HEK293 (cell line): ENCODE results near the gene TPCN2.

ENCODE experiments used
- CTCF ChIA-PET: fragments of 350-600 bp; formaldehyde crosslinking; extraction: SDS; loops from one replicate; lab custom pipeline; 2021; ENCODE audit warnings: antibody characterized with exemption; lab: Yijun Ruan, JAX
- POLR2A ChIA-PET: fragments of 300-600 bp; formaldehyde crosslinking; extraction: SDS; loops from one replicate; lab custom pipeline; 2020; ENCODE audit warnings: antibody characterized with exemption, inconsistent platforms; lab: Yijun Ruan, JAX
- H3K27ac ChIP-seq: fragments of 200-500 bp; sonication (Bioruptor generic); 2 replicates; pipeline ENCODE4 v1.5.1; 2014; ENCODE audit warnings: low read depth, low read length, control low read depth, inconsistent platforms; ENCODE audit errors: extremely low read depth
- H3K36me3 ChIP-seq, 2 experiments: fragments of 200-500 bp in 1 of 2; sonication (Bioruptor generic) in 1 of 2; 1 replicate in 1 of 2; 2 replicates in 1 of 2; pipeline ENCODE4 v1.5.1; 2014 to 2017; ENCODE audit warnings: inconsistent platforms in 2 of 2, low read length in 2 of 2; ENCODE audit not compliant: control insufficient read depth in 2 of 2, insufficient read depth in 1 of 2
- H3K4me1 ChIP-seq: fragments of 200-500 bp; sonication (Bioruptor generic); 2 replicates; pipeline ENCODE4 v1.5.1; 2014; ENCODE audit warnings: mild to moderate bottlenecking, low read length, inconsistent platforms; ENCODE audit not compliant: control insufficient read depth, insufficient read depth
- H3K4me3 ChIP-seq: 2 replicates; pipeline ENCODE4 v1.5.1; 2011; ENCODE audit warnings: low read depth, mild to moderate bottlenecking, control low read depth, low read length, moderate library complexity
- H3K9me3 ChIP-seq: fragments of 200-500 bp; sonication (Bioruptor generic); 2 replicates; pipeline ENCODE4 v1.5.1; 2014; ENCODE audit warnings: low read depth, low read length, inconsistent platforms; ENCODE audit not compliant: control insufficient read depth, insufficient read depth
- GLIS1 ChIP-seq: fragments of 450-650 bp; formaldehyde crosslinking; IDR thresholded peaks from 2 replicates; pipeline ENCODE4 v1.5.1; 2016; ENCODE audit warnings: missing biosample characterization, missing genetic modification characterization
- SCRT2 ChIP-seq: fragments of 450-650 bp; formaldehyde crosslinking; IDR thresholded peaks from 2 replicates; pipeline ENCODE4 v1.5.1; 2016; ENCODE audit warnings: missing biosample characterization, missing genetic modification characterization
- ZBTB17 ChIP-seq: fragments of 450-650 bp; formaldehyde crosslinking; IDR thresholded peaks from 2 replicates; pipeline ENCODE4 v1.5.1; 2016; ENCODE audit warnings: missing biosample characterization, missing genetic modification characterization
- ZBTB8A ChIP-seq: fragments of 450-650 bp; formaldehyde crosslinking; IDR thresholded peaks from 2 replicates; pipeline ENCODE4 v1.5.1; 2016; ENCODE audit warnings: missing biosample characterization, missing genetic modification characterization
- ZEB2 ChIP-seq: fragments of 450-650 bp; formaldehyde crosslinking; IDR thresholded peaks from 2 replicates; pipeline ENCODE4 v1.5.1; 2016; ENCODE audit warnings: missing biosample characterization, missing genetic modification characterization
- ZIC2 ChIP-seq: fragments of 450-650 bp; formaldehyde crosslinking; IDR thresholded peaks from 2 replicates; pipeline ENCODE4 v1.5.1; 2016; ENCODE audit warnings: missing biosample characterization, missing genetic modification characterization
- ZNF138 ChIP-seq: fragments of 450-650 bp; formaldehyde crosslinking; IDR thresholded peaks from 2 replicates; pipeline ENCODE4 v1.5.1; 2016; ENCODE audit warnings: missing biosample characterization, missing genetic modification characterization, borderline replicate concordance
- ZNF24 ChIP-seq: fragments of 450-650 bp; formaldehyde crosslinking; IDR thresholded peaks from 2 replicates; pipeline ENCODE4 v1.5.1; 2016; ENCODE audit warnings: missing biosample characterization, missing genetic modification characterization
- ZNF501 ChIP-seq: fragments of 450-650 bp; formaldehyde crosslinking; IDR thresholded peaks from 2 replicates; pipeline ENCODE4 v1.5.1; 2016; ENCODE audit warnings: missing biosample characterization, missing genetic modification characterization
- ZNF654 ChIP-seq: fragments of 450-650 bp; formaldehyde crosslinking; IDR thresholded peaks from 2 replicates; pipeline ENCODE4 v1.5.1; 2016; ENCODE audit warnings: low read depth, missing biosample characterization, missing genetic modification characterization
- TF ChIP-seq, protein P1 (sequence below): fragments of 450-650 bp; formaldehyde crosslinking; IDR thresholded peaks from 2 replicates; pipeline ENCODE4 v1.5.1; 2016; ENCODE audit warnings: missing biosample characterization, missing genetic modification characterization, low read depth
- TF ChIP-seq, protein P2 (sequence below): fragments of 450-650 bp; formaldehyde crosslinking; IDR thresholded peaks from 2 replicates; pipeline ENCODE4 v1.5.1; 2016; ENCODE audit warnings: missing biosample characterization, missing genetic modification characterization
- TF ChIP-seq, protein P3 (sequence below): fragments of 450-650 bp; formaldehyde crosslinking; IDR thresholded peaks from 2 replicates; pipeline ENCODE4 v1.5.1; 2017; ENCODE audit warnings: missing biosample characterization, missing genetic modification characterization
- TF ChIP-seq, protein P4 (sequence below): fragments of 450-650 bp; formaldehyde crosslinking; IDR thresholded peaks from 2 replicates; pipeline ENCODE4 v1.5.1; 2016; ENCODE audit warnings: missing biosample characterization, missing genetic modification characterization
- TF ChIP-seq, protein P5 (sequence below): IDR thresholded peaks from 2 replicates; pipeline ENCODE4 v1.6.1; 2011; ENCODE audit warnings: mild to moderate bottlenecking, low read depth, low read length, borderline replicate concordance
- TF ChIP-seq, protein P6 (sequence below): fragments of 450-650 bp; formaldehyde crosslinking; IDR thresholded peaks from 2 replicates; pipeline ENCODE4 v1.5.1; 2016; ENCODE audit warnings: missing biosample characterization, missing genetic modification characterization
- TF ChIP-seq, protein P7 (sequence below): fragments of 450-650 bp; formaldehyde crosslinking; IDR thresholded peaks from 2 replicates; pipeline ENCODE4 v1.5.1; 2016; ENCODE audit warnings: missing biosample characterization, missing genetic modification characterization
- TF ChIP-seq, protein P8 (sequence below): fragments of 450-650 bp; formaldehyde crosslinking; IDR thresholded peaks from 2 replicates; pipeline ENCODE4 v1.5.1; 2016; ENCODE audit warnings: missing biosample characterization, missing genetic modification characterization
- TF ChIP-seq, protein P9 (sequence below): sonication (generic); formaldehyde crosslinking; IDR thresholded peaks from 2 replicates; pipeline ENCODE4 v1.8.1; 2022; ENCODE audit warnings: mild to moderate bottlenecking, moderate library complexity, missing genetic modification reagents

Gene TPCN2

DNA sequence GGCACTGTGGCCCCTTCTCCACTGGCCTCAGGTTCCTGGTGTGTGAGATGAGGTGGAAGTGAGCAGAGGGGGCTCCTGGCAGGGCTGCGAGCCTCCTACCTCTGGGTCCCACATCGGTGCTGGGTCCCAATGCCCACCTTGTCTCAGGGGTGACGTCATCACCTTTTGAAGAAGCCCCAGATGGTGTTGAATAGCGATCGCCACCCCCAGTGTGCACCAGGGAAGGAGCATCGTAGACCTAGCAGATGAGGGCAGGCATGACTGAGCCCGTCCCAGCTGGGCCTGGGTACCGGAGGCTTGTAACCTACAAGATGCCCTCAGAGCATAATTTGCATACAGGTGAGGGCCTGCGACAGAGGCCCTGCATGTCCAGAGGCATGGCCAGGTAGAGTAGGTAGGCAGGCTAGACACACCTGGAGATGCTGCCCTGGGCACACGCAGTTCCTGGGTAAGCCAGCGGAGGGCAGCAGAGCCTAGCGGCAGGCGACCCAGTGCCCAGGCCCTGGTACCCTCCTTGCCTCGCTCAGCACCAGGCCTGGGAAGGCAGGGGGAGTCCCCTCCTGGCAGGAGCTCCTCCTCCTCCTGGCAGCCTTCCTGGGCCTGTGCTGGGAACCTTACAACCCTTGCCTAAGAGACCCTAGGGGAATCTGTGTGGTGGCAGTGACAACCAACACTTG lies 52.5 kb downstream of the TPCN2 start:
- ChIA-PET POLR2A (interaction anchor here (0.6 to 1.0 kb wide), 2 partner anchors 52 to 541 kb away, joined by 5 read pairs; no protein-coding TSS in a partner anchor), CTCF (interaction anchor here (0.5 to 5.7 kb wide), 29 partner anchors 10 to 1098 kb away, joined by 3 to 54 read pairs (median 4); partner anchors contain the start of gene MYEOV)
- no peaks in the 10 kb centered on the region for H3K9me3 ChIP-seq
- TF ChIP-seq, protein P1, sequence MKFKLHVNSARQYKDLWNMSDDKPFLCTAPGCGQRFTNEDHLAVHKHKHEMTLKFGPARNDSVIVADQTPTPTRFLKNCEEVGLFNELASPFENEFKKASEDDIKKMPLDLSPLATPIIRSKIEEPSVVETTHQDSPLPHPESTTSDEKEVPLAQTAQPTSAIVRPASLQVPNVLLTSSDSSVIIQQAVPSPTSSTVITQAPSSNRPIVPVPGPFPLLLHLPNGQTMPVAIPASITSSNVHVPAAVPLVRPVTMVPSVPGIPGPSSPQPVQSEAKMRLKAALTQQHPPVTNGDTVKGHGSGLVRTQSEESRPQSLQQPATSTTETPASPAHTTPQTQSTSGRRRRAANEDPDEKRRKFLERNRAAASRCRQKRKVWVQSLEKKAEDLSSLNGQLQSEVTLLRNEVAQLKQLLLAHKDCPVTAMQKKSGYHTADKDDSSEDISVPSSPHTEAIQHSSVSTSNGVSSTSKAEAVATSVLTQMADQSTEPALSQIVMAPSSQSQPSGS (tag by site-specific recombination) = peak; percentile 81
- TF ChIP-seq, protein P2, sequence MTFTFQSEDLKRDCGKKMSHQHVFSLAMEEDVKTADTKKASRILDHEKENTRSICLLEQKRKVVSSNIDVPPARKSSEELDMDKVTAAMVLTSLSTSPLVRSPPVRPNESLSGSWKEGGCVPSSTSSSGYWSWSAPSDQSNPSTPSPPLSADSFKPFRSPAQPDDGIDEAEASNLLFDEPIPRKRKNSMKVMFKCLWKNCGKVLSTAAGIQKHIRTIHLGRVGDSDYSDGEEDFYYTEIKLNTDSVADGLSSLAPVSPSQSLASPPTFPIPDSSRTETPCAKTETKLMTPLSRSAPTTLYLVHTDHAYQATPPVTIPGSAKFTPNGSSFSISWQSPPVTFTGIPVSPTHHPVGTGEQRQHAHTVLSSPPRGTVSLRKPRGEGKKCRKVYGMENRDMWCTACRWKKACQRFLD (tag by site-specific recombination) = no peak
- TF ChIP-seq ZNF24 (tag by site-specific recombination) (no peak), ZIC2 (tag by site-specific recombination) (peak; percentile 32; the same call in 1 of the 2 replicates), ZBTB8A (tag by site-specific recombination) (no peak), ZEB2 (peak; percentile 88), ZNF138 (tag by site-specific recombination) (no peak), ZNF654 (peak; percentile 71), SCRT2 (tag by site-specific recombination) (peak; percentile 77), GLIS1 (tag by site-specific recombination) (peak; percentile 20; the same call in 1 of the 2 replicates), ZBTB17 (no peak), ZNF501 (tag by site-specific recombination) (0 out of 2 replicates have a peak, but pooled peaks have one; percentile 45)
- TF ChIP-seq, protein P3, sequence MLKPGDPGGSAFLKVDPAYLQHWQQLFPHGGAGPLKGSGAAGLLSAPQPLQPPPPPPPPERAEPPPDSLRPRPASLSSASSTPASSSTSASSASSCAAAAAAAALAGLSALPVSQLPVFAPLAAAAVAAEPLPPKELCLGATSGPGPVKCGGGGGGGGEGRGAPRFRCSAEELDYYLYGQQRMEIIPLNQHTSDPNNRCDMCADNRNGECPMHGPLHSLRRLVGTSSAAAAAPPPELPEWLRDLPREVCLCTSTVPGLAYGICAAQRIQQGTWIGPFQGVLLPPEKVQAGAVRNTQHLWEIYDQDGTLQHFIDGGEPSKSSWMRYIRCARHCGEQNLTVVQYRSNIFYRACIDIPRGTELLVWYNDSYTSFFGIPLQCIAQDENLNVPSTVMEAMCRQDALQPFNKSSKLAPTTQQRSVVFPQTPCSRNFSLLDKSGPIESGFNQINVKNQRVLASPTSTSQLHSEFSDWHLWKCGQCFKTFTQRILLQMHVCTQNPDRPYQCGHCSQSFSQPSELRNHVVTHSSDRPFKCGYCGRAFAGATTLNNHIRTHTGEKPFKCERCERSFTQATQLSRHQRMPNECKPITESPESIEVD (tag by site-specific recombination) = no peak
- TF ChIP-seq, protein P4, sequence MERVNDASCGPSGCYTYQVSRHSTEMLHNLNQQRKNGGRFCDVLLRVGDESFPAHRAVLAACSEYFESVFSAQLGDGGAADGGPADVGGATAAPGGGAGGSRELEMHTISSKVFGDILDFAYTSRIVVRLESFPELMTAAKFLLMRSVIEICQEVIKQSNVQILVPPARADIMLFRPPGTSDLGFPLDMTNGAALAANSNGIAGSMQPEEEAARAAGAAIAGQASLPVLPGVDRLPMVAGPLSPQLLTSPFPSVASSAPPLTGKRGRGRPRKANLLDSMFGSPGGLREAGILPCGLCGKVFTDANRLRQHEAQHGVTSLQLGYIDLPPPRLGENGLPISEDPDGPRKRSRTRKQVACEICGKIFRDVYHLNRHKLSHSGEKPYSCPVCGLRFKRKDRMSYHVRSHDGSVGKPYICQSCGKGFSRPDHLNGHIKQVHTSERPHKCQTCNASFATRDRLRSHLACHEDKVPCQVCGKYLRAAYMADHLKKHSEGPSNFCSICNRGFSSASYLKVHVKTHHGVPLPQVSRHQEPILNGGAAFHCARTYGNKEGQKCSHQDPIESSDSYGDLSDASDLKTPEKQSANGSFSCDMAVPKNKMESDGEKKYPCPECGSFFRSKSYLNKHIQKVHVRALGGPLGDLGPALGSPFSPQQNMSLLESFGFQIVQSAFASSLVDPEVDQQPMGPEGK (tag by site-specific recombination) = 0 out of 2 replicates have a peak, but pooled peaks have one; percentile 35
- TF ChIP-seq, protein P5, sequence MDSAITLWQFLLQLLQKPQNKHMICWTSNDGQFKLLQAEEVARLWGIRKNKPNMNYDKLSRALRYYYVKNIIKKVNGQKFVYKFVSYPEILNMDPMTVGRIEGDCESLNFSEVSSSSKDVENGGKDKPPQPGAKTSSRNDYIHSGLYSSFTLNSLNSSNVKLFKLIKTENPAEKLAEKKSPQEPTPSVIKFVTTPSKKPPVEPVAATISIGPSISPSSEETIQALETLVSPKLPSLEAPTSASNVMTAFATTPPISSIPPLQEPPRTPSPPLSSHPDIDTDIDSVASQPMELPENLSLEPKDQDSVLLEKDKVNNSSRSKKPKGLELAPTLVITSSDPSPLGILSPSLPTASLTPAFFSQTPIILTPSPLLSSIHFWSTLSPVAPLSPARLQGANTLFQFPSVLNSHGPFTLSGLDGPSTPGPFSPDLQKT = no peak
- TF ChIP-seq, protein P6, sequence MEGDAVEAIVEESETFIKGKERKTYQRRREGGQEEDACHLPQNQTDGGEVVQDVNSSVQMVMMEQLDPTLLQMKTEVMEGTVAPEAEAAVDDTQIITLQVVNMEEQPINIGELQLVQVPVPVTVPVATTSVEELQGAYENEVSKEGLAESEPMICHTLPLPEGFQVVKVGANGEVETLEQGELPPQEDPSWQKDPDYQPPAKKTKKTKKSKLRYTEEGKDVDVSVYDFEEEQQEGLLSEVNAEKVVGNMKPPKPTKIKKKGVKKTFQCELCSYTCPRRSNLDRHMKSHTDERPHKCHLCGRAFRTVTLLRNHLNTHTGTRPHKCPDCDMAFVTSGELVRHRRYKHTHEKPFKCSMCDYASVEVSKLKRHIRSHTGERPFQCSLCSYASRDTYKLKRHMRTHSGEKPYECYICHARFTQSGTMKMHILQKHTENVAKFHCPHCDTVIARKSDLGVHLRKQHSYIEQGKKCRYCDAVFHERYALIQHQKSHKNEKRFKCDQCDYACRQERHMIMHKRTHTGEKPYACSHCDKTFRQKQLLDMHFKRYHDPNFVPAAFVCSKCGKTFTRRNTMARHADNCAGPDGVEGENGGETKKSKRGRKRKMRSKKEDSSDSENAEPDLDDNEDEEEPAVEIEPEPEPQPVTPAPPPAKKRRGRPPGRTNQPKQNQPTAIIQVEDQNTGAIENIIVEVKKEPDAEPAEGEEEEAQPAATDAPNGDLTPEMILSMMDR (tag by site-specific recombination) = peak; percentile 86
- TF ChIP-seq, protein P7, sequence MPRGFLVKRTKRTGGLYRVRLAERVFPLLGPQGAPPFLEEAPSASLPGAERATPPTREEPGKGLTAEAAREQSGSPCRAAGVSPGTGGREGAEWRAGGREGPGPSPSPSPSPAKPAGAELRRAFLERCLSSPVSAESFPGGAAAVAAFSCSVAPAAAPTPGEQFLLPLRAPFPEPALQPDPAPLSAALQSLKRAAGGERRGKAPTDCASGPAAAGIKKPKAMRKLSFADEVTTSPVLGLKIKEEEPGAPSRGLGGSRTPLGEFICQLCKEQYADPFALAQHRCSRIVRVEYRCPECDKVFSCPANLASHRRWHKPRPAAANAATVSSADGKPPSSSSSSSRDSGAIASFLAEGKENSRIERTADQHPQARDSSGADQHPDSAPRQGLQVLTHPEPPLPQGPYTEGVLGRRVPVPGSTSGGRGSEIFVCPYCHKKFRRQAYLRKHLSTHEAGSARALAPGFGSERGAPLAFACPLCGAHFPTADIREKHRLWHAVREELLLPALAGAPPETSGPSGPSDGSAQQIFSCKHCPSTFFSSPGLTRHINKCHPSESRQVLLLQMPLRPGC (tag by site-specific recombination) = no peak
- TF ChIP-seq, protein P8, sequence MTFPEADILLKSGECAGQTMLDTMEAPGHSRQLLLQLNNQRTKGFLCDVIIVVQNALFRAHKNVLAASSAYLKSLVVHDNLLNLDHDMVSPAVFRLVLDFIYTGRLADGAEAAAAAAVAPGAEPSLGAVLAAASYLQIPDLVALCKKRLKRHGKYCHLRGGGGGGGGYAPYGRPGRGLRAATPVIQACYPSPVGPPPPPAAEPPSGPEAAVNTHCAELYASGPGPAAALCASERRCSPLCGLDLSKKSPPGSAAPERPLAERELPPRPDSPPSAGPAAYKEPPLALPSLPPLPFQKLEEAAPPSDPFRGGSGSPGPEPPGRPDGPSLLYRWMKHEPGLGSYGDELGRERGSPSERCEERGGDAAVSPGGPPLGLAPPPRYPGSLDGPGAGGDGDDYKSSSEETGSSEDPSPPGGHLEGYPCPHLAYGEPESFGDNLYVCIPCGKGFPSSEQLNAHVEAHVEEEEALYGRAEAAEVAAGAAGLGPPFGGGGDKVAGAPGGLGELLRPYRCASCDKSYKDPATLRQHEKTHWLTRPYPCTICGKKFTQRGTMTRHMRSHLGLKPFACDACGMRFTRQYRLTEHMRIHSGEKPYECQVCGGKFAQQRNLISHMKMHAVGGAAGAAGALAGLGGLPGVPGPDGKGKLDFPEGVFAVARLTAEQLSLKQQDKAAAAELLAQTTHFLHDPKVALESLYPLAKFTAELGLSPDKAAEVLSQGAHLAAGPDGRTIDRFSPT (tag by site-specific recombination) = peak; percentile 30; the same call in 1 of the 2 replicates
- TF ChIP-seq, protein P9, sequence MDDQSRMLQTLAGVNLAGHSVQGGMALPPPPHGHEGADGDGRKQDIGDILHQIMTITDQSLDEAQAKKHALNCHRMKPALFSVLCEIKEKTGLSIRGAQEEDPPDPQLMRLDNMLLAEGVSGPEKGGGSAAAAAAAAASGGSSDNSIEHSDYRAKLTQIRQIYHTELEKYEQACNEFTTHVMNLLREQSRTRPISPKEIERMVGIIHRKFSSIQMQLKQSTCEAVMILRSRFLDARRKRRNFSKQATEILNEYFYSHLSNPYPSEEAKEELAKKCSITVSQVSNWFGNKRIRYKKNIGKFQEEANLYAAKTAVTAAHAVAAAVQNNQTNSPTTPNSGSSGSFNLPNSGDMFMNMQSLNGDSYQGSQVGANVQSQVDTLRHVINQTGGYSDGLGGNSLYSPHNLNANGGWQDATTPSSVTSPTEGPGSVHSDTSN (CRISPR knock-in tag) = peak; percentile 62; the same call in 1 of the 2 replicates
- H3K27ac ChIP-seq = no peak overlapping the region
- H3K36me3 ChIP-seq = no peaks in the 10 kb centered on the region
- no peaks in the 10 kb centered on the region for H3K4me1 ChIP-seq
- no peak overlapping the region for H3K4me3 ChIP-seq
